GM12878 (cell line): ENCODE results near the gene ASB6. TPM values are rescaled to one million over a fixed set of nuclear protein-coding genes. Genes with fewer than 3 reads are reported as not detected.

Experiments used
- ATAC-seq: fragments of 200-7000 bp; cut with Tn5 transposase; 3 replicates; pipeline ENCODE4 v1.9.1; 2020; ENCODE audit warnings: mild to moderate bottlenecking, moderate library complexity
- BruUV-seq: library from RNA; stranded (reverse); fragments of 400-500 nt; replicated peaks from 2 replicates; lab custom pipeline; 2021; lab: Mats Ljungman, UMichigan
- CTCF ChIA-PET: fragments of 300-600 bp; sonication (Branson Sonifier 250); formaldehyde crosslinking; extraction: SDS; loops from one replicate; lab custom pipeline; 2021; ENCODE audit warnings: inconsistent platforms; lab: Yijun Ruan, JAX
- POLR2A ChIA-PET: fragments of 350-600 bp; formaldehyde crosslinking; extraction: SDS; loops from one replicate; lab custom pipeline; 2021; ENCODE audit warnings: inconsistent platforms; lab: Charles Lee
- RAD21 ChIA-PET: fragments of 300-600 bp; sonication (Branson Sonifier 250); formaldehyde crosslinking; loops from one replicate; lab custom pipeline; 2023; ENCODE audit warnings: antibody characterized with exemption; ENCODE audit not compliant: unreplicated experiment; lab: Charles Lee
- SMC1A ChIA-PET: fragments of 300-600 bp; sonication (Branson Sonifier 250); formaldehyde crosslinking; loops from one replicate; lab custom pipeline; 2023; ENCODE audit not compliant: unreplicated experiment, uncharacterized antibody; lab: Charles Lee
- DNase-seq: peaks from one replicate; pipeline ENCODE4 v3.0.0-alpha.2; 2011; ENCODE audit warnings: low read depth, low spot score
- FAIRE-seq: peaks from 3 replicates; lab custom pipeline; 2011; peaks lifted over from hg19 to GRCh38; lab: Jason Lieb, UNC
- H2AFZ ChIP-seq: 2 replicates; pipeline ENCODE4 v1.6.0; 2011; ENCODE audit warnings: low read depth, low read length, control low read depth; ENCODE audit not compliant: control insufficient read depth
- H3K27ac ChIP-seq: 2 replicates; pipeline ENCODE4 v1.5.1; 2011; ENCODE audit warnings: control low read depth; ENCODE audit not compliant: control insufficient read depth, insufficient read depth
- H3K27me3 ChIP-seq, 2 experiments: replicated peaks in 1 of 2; 2 replicates each; pipeline versions ENCODE4 v1.6.0 to v1.6.1; 2011; ENCODE audit warnings: low read length in 1 of 2; ENCODE audit not compliant: control insufficient read depth in 2 of 2, insufficient read depth in 2 of 2
- H3K36me3 ChIP-seq, 2 experiments: 2 replicates each; pipeline ENCODE4 v1.5.1; 2011; ENCODE audit warnings: low read length in 1 of 2; ENCODE audit not compliant: control insufficient read depth in 2 of 2, insufficient read depth in 2 of 2
- H3K4me1 ChIP-seq: 2 replicates; pipeline ENCODE4 v1.6.1; 2011; ENCODE audit warnings: mild to moderate bottlenecking, low read length, moderate library complexity, mixed read lengths; ENCODE audit not compliant: control insufficient read depth, insufficient read depth
- H3K4me2 ChIP-seq: 2 replicates; pipeline ENCODE4 v1.6.0; 2011; ENCODE audit warnings: control low read depth; ENCODE audit not compliant: control insufficient read depth, insufficient read depth
- H3K4me3 ChIP-seq: fragments of 200-600 bp; sonication (generic); 2 replicates; pipeline ENCODE4 v1.5.1; 2016
- H3K79me2 ChIP-seq: 2 replicates; pipeline ENCODE4 v1.6.0; 2011; ENCODE audit warnings: low read length; ENCODE audit not compliant: control insufficient read depth, insufficient read depth
- H3K9ac ChIP-seq: 2 replicates; pipeline ENCODE4 v1.8.0; 2011; ENCODE audit warnings: low read length, control low read depth, mixed read lengths; ENCODE audit not compliant: control insufficient read depth, insufficient read depth
- H3K9me3 ChIP-seq: replicated peaks from 3 replicates; pipeline ENCODE4 v1.5.1; 2011; ENCODE audit warnings: mild to moderate bottlenecking, low read length; ENCODE audit not compliant: control insufficient read depth, insufficient read depth
- H4K20me1 ChIP-seq: 2 replicates; pipeline ENCODE4 v1.6.0; 2011; ENCODE audit not compliant: control insufficient read depth, insufficient read depth
- BCL11A ChIP-seq: IDR thresholded peaks from 2 replicates; pipeline ENCODE4 v1.6.1; 2011; ENCODE audit warnings: low read depth, low read length
- BMI1 ChIP-seq: fragments of 450-650 bp; IDR thresholded peaks from 2 replicates; pipeline ENCODE4 v1.6.1; 2016; ENCODE audit warnings: mild to moderate bottlenecking, moderate library complexity, borderline replicate concordance
- EZH2 ChIP-seq: IDR thresholded peaks from 2 replicates; pipeline ENCODE4 v1.6.1; 2012; ENCODE audit warnings: low read depth, mild to moderate bottlenecking, control low read depth, inconsistent platforms, low read length, borderline replicate concordance; ENCODE audit not compliant: control insufficient read depth
- FOXK2 ChIP-seq: fragments of 450-650 bp; IDR thresholded peaks from 2 replicates; pipeline ENCODE4 v1.6.1; 2017; ENCODE audit warnings: mild to moderate bottlenecking, moderate library complexity
- GATAD2B ChIP-seq: fragments of 450-650 bp; conservative IDR thresholded peaks from 2 replicates; pipeline ENCODE4 v1.6.1; 2017; ENCODE audit warnings: low read depth, mild to moderate bottlenecking, moderate library complexity
- KAT2A ChIP-seq: conservative IDR thresholded peaks from 2 replicates; pipeline ENCODE4 v1.6.1; 2011; ENCODE audit warnings: low read depth, low read length; ENCODE audit not compliant: control insufficient read depth
- MYB ChIP-seq: fragments of 150-350 bp; IDR thresholded peaks from 2 replicates; pipeline ENCODE4 v1.6.1; 2014; ENCODE audit warnings: mild to moderate bottlenecking, low read depth, low read length, borderline replicate concordance
- NRF1 ChIP-seq: conservative IDR thresholded peaks from 2 replicates; pipeline ENCODE4 v1.6.1; 2011; ENCODE audit warnings: mild to moderate bottlenecking, low read depth, low read length, improper control_type of control experiment
- PAX5 ChIP-seq: IDR thresholded peaks from 2 replicates; pipeline ENCODE4 v1.6.1; 2011; ENCODE audit warnings: low read depth, low read length, borderline replicate concordance
- PAX8 ChIP-seq: fragments of 450-650 bp; IDR thresholded peaks from 2 replicates; pipeline ENCODE4 v1.6.1; 2017; ENCODE audit warnings: mild to moderate bottlenecking, moderate library complexity
- SREBF2 ChIP-seq: IDR thresholded peaks from 2 replicates; pipeline ENCODE4 v1.6.1; 2012; ENCODE audit warnings: mild to moderate bottlenecking, low read length
- SUZ12 ChIP-seq: fragments of 200-600 bp; sonication (generic); IDR thresholded peaks from one replicate; pipeline ENCODE4 v1.6.1; 2018; ENCODE audit warnings: antibody characterized with exemption, mild to moderate bottlenecking; ENCODE audit not compliant: unreplicated experiment
- ZBED1 ChIP-seq: IDR thresholded peaks from 2 replicates; pipeline ENCODE4 v1.6.1; 2016; ENCODE audit warnings: borderline replicate concordance
- WGBS: methylation state at CpG from one replicate; pipeline ENCODE4 v1.1.6; 2016; ENCODE audit warnings: low lambda C conversion rate; ENCODE audit not compliant: insufficient replicate concordance, insufficient coverage; ENCODE audit errors: missing lambda C conversion rate; 5-methylcytosine and 5-hydroxymethylcytosine counted together
- in situ Hi-C: fragments of 300-500 bp; cut with MboI; formaldehyde crosslinking; loops from 9 replicates; pipeline ENCODE4 v1.14.3; 2018; ENCODE audit warnings: mixed read lengths
- intact Hi-C: fragments of 100-400 bp; cut with micrococcal nuclease; formaldehyde crosslinking; loops from one replicate; pipeline ENCODE4 v1.14.2; 2022; ENCODE audit not compliant: unreplicated experiment
- polyA plus RNA-seq, 11 experiments: library from polyadenylated mRNA; depleted of rRNA in 4 of 11; unstranded in 6 of 11; stranded (reverse) in 5 of 11; fragments of >200 nt; fragmentation: Nextera tagmentation in 4 of 11; fragmentation: Illumina TruSeq in 1 of 11; extraction: Ambion mirVana in 4 of 11; extraction: Trizol in 1 of 11; gene quantifications; 1 replicate in 1 of 11; 2 replicates in 10 of 11; pipeline versions ENCODE4 v1.2.1 to v1.2.3, GENCODE V29; 2011 to 2016; ENCODE audit warnings: inconsistent platforms in 2 of 11, missing spikeins in 2 of 11, low read depth in 1 of 11
- total RNA-seq, 4 experiments: library from RNA; depleted of rRNA in 3 of 4; stranded (reverse); fragments of >200 nt in 3 of 4; fragmentation: Illumina TruSeq in 1 of 4; extraction: Trizol in 1 of 4; gene quantifications; 2 replicates each; pipeline versions ENCODE4 v1.2.1 to v1.2.3, GENCODE V29; 2013 to 2021

ASB6 gene
- total and polyA plus RNA-seq, 10 of the 15 experiments (the other 5 are each of a cell fraction or from before 2014, with no cell fraction given): 0.80 to 18.2 (median 9.9) TPM

DNA sequence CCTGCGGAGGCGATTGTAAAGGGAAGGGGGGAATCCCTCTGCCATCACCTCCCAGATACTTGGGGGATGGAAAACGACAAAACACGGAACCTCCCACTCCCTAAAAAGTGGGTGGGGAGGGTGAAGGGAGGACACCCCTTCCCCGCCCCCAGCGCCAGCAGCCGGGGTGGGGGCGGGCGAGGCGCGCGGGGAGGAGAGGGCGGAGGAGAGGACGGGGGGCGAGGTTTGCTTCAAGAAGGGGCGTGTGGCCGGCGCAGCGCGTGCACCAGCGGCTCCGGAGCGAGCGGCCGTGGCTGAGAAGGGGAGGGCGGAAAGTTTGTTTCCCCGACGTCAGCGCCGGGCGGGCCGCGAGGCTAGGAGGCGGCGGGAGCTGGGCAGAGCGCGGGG lies 23.4 kb upstream of the ASB6 start, which contains the start of gene PRRX2:
Gene PRRX2 (plus strand): TSS at position 259 of the 387 bp plus-strand sequence. CDS start 221 bp downstream, outside the sequence.
- BruUV-seq: no TSS peak
- in situ Hi-C loops: no loop called here
- SMC1A ChIA-PET: no interaction called here
- POLR2A ChIA-PET: no interaction called here
- no peak within 1 kb of the TSS for H3K4me3 ChIP-seq
- H3K79me2 ChIP-seq: no peaks in the 10 kb centered on the region
- DNase-seq (no peak), FAIRE-seq (no peak), ATAC-seq (no peak)
- H3K36me3 ChIP-seq: no peaks in the 10 kb centered on the region
- RAD21 ChIA-PET: no interaction called here
- no peaks in the 10 kb centered on the region; a peak in 2 of 4 replicates for H3K27me3 ChIP-seq
- 2% methylated on average over 9 of the region's 37 CpGs for WGBS
- H3K9ac ChIP-seq: no peak within 1 kb of the TSS
- no peaks in the 10 kb centered on the region for H4K20me1 ChIP-seq
- no peaks in the 10 kb centered on the region for H3K4me1 ChIP-seq
- TF ChIP-seq PAX8 (no peak), EZH2 (no peak), ZBED1 (no peak), MYB (no peak), KAT2A (no peak), GATAD2B (no peak), SREBF2 (no peak), SUZ12 (no peak), FOXK2 (no peak), BCL11A (no peak), PAX5 (no peak), BMI1 (no peak), NRF1 (no peak)
- no peaks in the 10 kb centered on the region for H3K9me3 ChIP-seq
- intact Hi-C loops: no loop called here
- no peak within 1 kb of the TSS for H2AFZ ChIP-seq
- H3K27ac ChIP-seq: no peak within 1 kb of the TSS
- no peak within 1 kb of the TSS for H3K4me2 ChIP-seq
- CTCF ChIA-PET: no interaction called here
